ENCODE data around the gene APOC3.

The APOC3 gene

GRCh38 chr11:116843661-116844060 lies 14.0 kb downstream of the APOC3 start:
- no peak overlapping the region for H3K4me3 ChIP-seq (ENCODE audit: low read depth, low read length)

- H3K4me3 ChIP-seq (ENCODE audit: low read depth, low read length): no peak overlapping the region
Measured at GRCh38 chr11:116844722-116845121, 15.0 kb downstream of the APOC3 start.

- H3K4me3 ChIP-seq (ENCODE audit: low read depth, low read length): no peak overlapping the region
Measured at GRCh38 chr11:116847612-116848011, 17.9 kb downstream of the APOC3 start.

DNA sequence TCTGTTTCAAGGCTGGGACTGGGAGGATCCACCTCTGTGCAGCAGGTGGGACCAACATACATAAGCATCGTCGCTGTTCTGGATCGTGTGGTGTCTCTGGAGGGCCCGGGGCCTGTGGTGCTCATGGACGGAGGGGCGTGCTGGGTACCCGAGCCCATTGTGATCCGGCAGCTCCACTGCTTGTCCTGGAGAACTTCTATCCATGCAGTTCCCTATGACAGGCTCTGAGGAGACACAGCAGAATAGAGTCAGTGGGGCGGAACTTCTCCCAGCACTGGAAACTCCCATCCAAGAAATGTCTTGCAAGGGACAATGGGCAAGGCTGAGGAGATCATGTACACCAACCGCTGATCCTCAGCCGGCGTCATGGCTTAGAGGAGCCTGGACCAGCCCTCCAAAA lies 19.4 kb downstream of the APOC3 start:
- no peak overlapping the region for H3K4me3 ChIP-seq (ENCODE audit: low read depth, low read length)

DNA sequence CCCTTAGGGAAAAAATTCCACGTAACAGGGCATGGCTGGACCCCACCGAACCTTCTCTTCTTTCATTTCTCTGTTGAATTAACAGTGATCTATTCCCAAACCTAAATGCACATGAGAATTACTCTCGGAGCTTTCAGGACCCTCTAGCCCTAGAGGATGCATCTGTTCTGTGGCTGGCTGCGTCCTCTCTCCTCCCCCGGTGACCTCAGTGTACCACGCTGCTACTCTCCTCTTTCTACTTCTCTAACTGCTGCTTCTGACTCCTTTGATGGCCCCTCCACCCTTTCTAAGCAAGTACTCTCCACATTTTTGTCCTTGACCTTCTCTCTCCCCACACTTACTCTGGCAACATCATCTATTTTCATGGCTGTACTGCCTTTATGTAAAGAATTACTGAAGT lies 19.8 kb downstream of the APOC3 start:
- H3K4me3 ChIP-seq (ENCODE audit: low read depth, low read length): no peak overlapping the region

GRCh38 chr11:116851626-116852025 lies 21.9 kb downstream of the APOC3 start:
- no peak overlapping the region for H3K4me3 ChIP-seq (ENCODE audit: low read depth, low read length)

DNA sequence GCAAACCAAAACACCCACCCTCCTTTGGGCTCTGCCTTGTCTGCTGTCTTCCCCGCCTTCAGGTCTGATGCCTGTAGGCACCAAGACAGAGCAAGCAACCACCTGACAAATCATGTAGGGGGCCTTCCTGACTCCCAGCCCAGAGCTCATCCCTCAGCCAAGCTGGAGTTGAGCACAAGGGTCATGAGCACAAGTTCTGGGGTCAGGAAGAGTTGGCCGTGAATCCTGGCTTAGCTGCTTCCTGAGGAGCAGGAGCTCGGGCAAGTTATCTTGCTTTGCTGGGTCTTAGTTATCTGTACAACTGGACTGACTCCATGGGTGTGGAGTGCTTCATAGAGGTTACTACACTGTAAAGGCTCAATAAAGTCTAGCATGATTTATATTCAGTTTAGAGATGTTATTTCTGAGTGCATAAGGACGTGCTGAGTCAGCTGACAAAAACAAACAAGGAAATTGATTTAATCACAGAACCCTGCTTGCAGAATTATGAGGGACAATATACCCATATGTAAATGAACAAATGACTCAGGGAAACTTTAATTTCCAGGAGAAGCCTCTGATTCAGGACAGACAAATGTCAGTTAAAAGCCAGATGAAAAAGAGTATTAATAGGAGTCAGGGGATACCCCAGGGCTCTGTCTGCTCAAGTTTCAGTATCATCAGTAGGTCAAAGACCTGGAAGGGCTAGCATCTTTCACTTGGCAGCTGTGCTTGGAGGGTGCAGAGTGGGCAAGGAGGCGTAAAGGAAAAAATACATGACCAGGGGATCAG lies 22.7 kb downstream of the APOC3 start:
- no peak overlapping the region for H3K4me3 ChIP-seq (ENCODE audit: low read depth, low read length)

- no peak overlapping the region for H3K4me3 ChIP-seq (ENCODE audit: low read depth, low read length)
Measured at GRCh38 chr11:116853461-116854073, 23.9 kb downstream of the APOC3 start.

GRCh38 chr11:116855413-116855812 lies 25.7 kb downstream of the APOC3 start:
- no peak overlapping the region for H3K4me3 ChIP-seq (ENCODE audit: low read depth, low read length)

DNA sequence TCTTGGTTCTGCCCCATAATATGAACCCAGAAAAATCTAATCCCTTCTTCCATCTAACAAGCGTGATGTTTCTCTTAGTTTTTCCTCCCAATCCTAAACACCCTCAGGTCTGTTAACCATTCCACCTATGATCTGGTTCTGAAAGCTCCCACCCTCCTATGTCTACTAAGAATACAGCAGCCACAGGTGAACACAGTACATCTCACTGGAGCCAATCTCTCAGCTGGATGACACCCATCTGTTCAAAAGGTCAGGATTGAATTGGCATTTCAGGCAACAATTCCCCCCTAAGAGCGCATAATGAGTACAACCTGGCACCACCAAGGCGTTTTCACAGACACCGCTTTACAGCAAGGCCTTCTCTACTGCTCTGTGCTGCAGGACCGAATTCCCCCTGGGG lies 26.7 kb downstream of the APOC3 start:
- H3K4me3 ChIP-seq (ENCODE audit: low read depth, low read length): no peak overlapping the region

GRCh38 chr11:116857316-116857715 lies 27.6 kb downstream of the APOC3 start:
- no peak overlapping the region for H3K4me3 ChIP-seq (ENCODE audit: low read depth, low read length)

DNA sequence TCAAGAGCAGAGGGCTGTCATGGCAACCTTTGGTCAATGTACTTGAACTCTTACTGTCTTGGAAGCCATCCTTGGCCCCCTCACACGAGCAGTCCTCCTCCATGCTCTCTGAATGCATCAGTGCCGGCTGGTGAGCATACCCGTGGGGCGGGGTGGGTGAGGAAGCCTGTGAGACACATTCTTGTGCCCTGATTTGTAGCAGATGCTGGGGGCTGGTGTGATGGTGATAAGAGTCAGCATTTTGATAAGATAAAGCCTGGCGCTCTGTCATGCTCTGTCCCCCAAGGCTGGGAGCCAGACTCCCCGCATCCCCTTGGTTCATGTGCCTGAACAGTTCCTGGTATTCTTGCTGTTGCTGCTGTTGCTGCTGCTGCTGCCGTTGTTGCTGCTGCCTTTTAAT lies 28.2 kb downstream of the APOC3 start:
- no peak overlapping the region for H3K4me3 ChIP-seq (ENCODE audit: low read depth, low read length)

DNA sequence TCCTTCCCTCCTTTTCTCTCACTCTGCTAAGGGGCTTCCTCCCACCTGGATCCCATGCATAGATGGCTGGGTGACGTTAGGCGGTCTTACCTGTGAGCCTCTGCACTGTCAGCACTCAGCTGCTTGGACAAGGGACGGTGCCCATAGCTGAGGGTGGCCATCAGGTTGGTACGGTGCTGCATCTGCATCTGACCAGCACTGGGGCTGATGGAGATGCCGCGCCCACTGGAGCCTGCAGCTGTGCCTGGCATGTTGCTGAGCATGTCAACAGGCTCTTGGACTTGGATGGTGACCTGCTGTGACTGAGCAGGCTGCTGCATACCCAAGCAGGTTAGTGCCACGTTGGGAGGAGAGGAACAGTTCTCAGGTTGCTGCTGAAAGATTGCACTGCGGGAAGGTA lies 29.5 kb downstream of the APOC3 start:
- no peak overlapping the region for H3K4me3 ChIP-seq (ENCODE audit: low read depth, low read length)

GRCh38 chr11:116860303-116860702 lies 30.6 kb downstream of the APOC3 start:
- H3K4me3 ChIP-seq (ENCODE audit: low read depth, low read length): no peak overlapping the region

DNA sequence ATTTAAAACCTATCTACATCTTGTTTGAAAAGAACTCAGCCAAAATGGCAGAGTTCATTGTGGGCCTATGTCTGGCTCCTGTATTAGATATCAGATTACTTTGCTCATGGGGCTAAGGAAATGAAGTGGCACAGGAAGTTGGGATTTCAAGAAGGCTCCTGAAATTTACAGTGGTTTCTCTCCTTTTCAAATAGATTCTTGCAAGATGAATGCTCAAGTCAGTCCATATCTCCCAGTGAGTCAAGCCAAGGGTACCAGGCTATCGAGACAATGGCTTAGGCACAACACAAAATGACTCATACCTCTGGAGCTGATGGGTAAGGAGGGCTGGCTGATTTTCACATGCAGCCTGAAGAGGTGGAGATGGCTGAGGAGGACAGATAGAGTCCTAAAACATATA lies 31.8 kb downstream of the APOC3 start:
- H3K4me3 ChIP-seq (ENCODE audit: low read depth, low read length): no peak overlapping the region

DNA sequence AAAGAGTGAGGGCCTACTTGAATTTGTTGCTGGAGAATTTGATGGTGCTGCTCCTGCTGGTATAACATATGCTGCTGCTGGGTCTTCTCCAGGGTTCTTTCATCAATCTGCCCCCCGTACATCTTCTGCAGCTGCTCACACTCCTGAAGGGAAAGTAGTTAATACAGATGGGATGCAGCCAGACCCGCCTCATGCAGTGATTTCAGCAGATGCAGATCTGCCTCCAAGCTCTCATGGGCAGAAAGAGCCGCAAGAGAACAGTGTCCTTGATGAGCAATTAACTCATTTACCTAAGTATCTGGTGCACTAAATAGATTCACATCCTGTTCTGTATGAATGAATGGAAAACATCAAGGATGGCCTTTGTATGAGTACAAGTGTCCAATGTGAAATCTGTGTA lies 32.5 kb downstream of the APOC3 start:
- no peak overlapping the region for H3K4me3 ChIP-seq (ENCODE audit: low read depth, low read length)

DNA sequence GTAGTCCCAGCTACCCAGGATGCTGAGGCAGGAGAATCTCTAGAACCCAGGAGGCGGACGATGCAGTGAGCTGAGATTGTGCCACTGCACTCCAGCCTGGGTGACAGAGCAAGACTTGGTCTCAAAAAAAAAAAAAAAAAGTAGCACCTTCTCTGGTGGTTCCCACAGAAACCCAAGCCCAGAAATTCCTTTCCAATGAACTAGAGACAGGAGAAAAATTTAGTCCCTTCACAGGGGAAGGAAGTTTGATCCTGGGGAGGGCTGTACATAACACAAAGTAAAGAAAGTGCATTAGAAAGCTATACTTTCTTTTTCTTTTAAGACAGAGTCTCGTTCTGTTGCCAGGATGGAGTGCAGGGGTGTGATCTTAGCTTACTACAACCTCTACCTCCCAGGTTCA lies 33.2 kb downstream of the APOC3 start:
- H3K4me3 ChIP-seq (ENCODE audit: low read depth, low read length): no peak overlapping the region

DNA sequence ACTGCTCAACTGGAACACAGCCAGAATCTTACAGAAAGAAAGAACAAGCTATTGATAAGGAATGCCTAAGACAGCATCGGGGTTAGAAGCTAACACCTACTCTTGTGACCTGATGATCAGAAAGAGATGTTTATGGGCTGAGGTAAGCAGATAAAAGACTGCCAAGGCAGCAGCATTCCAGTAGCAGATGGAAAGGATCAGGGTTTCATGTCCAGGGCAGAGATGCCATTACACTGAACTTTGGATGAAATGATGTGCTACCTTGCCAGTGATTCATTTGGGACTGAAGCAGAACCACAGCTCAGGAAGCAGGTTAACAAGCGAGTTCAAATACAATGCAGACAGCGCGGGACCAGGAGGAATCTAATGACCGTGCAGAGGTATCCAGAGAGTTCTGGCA lies 34.8 kb downstream of the APOC3 start:
- no peak overlapping the region for H3K4me3 ChIP-seq (ENCODE audit: low read depth, low read length)

DNA sequence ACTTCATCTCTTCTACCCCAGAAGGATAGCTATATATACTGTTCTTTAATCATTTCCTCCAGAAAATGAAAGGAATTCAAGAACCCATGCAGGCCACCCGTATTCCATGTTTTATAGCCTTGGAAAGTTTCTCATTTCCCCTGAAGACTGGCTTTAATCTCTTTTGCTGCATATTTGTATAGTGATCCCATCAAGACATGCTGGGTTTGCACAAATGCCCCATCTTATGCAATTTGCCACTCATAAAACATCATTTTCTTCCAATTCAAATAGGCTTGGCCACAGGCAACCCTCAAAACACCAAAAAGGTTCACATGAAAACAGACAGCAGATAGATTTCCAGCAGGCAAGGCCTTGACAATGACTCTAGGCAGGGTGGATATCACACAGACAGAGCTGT lies 36.0 kb downstream of the APOC3 start:
- H3K4me3 ChIP-seq (ENCODE audit: low read depth, low read length): no peak overlapping the region

- H3K4me3 ChIP-seq (ENCODE audit: low read depth, low read length): no peak overlapping the region
Measured at GRCh38 chr11:116866804-116867455, 37.2 kb downstream of the APOC3 start.

DNA sequence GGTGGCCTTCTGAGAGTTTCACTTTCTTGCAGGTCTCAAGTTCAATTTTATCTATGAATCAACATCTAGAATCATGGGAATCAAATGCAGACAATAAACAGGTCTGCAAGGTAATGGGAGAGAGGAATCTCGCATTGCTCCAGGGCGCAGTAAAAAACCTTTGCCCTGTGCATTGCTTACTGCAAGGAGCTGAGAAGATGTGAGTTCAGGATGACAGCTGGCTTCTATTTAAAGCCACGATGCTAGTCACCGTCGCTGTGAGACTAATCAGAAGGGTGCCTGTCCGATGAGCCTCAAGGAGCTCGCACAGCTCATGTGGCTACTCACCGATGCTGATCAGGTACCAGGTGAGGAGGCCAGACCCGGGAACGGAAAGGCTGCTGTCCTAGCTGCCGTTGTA lies 37.9 kb downstream of the APOC3 start:
- no peak overlapping the region for H3K4me3 ChIP-seq (ENCODE audit: low read depth, low read length)

DNA sequence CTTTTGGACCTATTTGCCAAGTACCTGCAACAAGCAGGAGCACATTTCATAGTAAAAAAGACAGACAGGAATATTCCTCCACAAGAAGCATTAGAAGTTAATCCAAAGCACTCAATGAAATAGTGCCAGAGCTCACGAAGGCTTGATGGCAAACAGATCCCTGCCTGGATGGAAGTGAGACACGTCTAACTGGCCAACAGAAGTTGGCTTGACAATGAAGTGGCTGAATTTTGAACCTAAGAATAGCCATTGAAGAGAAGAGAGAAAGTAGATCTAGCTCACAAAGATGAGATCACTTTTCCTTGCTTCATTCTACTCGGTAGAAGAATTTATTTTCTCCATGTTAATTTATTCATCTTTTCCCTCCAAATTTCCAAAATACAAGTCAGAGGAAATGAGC lies 38.4 kb downstream of the APOC3 start:
- no peak overlapping the region for H3K4me3 ChIP-seq (ENCODE audit: low read depth, low read length)
